ENCODE data around the gene HSPA8.

The HSPA8 gene

GRCh38 chr11:123046473-123047259 lies 15.3 kb downstream of the HSPA8 start:
- DNase-seq: no peak

GRCh38 chr11:123045101-123045500 lies 16.8 kb downstream of the HSPA8 start:
- no peak for DNase-seq

- no peak for DNase-seq
Measured at GRCh38 chr11:123041185-123041584, 20.8 kb downstream of the HSPA8 start.

GRCh38 chr11:123040111-123040432 lies 21.9 kb downstream of the HSPA8 start:
- DNase-seq: no peak

- no peak for DNase-seq
Measured at GRCh38 chr11:123035831-123036230, 26.1 kb downstream of the HSPA8 start.

- no peak for DNase-seq
Measured at GRCh38 chr11:123034597-123034996, 27.3 kb downstream of the HSPA8 start.

GRCh38 chr11:123033895-123034294 lies 28.0 kb downstream of the HSPA8 start:
- peak; percentile 24 for DNase-seq

- DNase-seq: no peak
Measured at GRCh38 chr11:123030517-123030916, 31.4 kb downstream of the HSPA8 start.

GRCh38 chr11:123020968-123021367 lies 41.0 kb downstream of the HSPA8 start:
- DNase-seq: peak; percentile 46

GRCh38 chr11:123018702-123019101 lies 43.2 kb downstream of the HSPA8 start:
- no peak for DNase-seq

GRCh38 chr11:123011510-123011909 lies 50.4 kb downstream of the HSPA8 start:
- no peak for DNase-seq

Data from CD4-positive, alpha-beta T cell treated with Interleukin-10 for 1 hour (primary cell).